ENCODE results near the gene TDRD10.

TDRD10 gene

GRCh38 chr1:154497026-154497806 is 4.8 kb upstream of the TDRD10 start:
- DNase-seq (ENCODE audit: insufficient read length): no peak
- FAIRE-seq: peak; percentile 85
- TF ChIP-seq POLR2AphosphoS5 (IDR thresholded peaks at IDR 0.05; ENCODE audit: low read depth, low read length) (no peak), TAF1 (IDR thresholded peaks at IDR 0.05; ENCODE audit: borderline replicate concordance, low read depth, low read length) (no peak), POLR2A (IDR thresholded peaks at IDR 0.05; ENCODE audit: low read depth, low read length) (no peak)

- TF ChIP-seq POLR2A (IDR thresholded peaks at IDR 0.05; ENCODE audit: low read depth, low read length) (no peak), POLR2AphosphoS5 (IDR thresholded peaks at IDR 0.05; ENCODE audit: low read depth, low read length) (no peak), TAF1 (IDR thresholded peaks at IDR 0.05; ENCODE audit: borderline replicate concordance, low read depth, low read length) (no peak)
- peak; percentile 42 for FAIRE-seq
- no peak for DNase-seq (ENCODE audit: insufficient read length)
These were observed 2.6 kb upstream of the TDRD10 start for GRCh38 chr1:154499446-154499845.

- DNase-seq (ENCODE audit: insufficient read length) (no peak), FAIRE-seq (no peak)
- TF ChIP-seq TAF1 (IDR thresholded peaks at IDR 0.05; ENCODE audit: borderline replicate concordance, low read depth, low read length) (no peak), POLR2AphosphoS5 (IDR thresholded peaks at IDR 0.05; ENCODE audit: low read depth, low read length) (no peak), POLR2A (IDR thresholded peaks at IDR 0.05; ENCODE audit: low read depth, low read length) (no peak)
These were observed 1.5 kb upstream of the TDRD10 start for GRCh38 chr1:154500533-154500932.

GRCh38 chr1:154501423-154502065 is 475 bp upstream of the TDRD10 start:
- DNase-seq (ENCODE audit: insufficient read length): no peak
- TF ChIP-seq TAF1 (IDR thresholded peaks at IDR 0.05; ENCODE audit: borderline replicate concordance, low read depth, low read length): no peak
- no peak for TF ChIP-seq POLR2AphosphoS5 (IDR thresholded peaks at IDR 0.05; ENCODE audit: low read depth, low read length)
- TF ChIP-seq POLR2A (IDR thresholded peaks at IDR 0.05; ENCODE audit: low read depth, low read length): no peak
- FAIRE-seq: no peak

GRCh38 chr1:154502744-154503115 is 711 bp downstream of the TDRD10 start:
- no peak for TF ChIP-seq POLR2A (IDR thresholded peaks at IDR 0.05; ENCODE audit: low read depth, low read length)
- TF ChIP-seq TAF1 (IDR thresholded peaks at IDR 0.05; ENCODE audit: borderline replicate concordance, low read depth, low read length): no peak
- TF ChIP-seq POLR2AphosphoS5 (IDR thresholded peaks at IDR 0.05; ENCODE audit: low read depth, low read length): no peak
- FAIRE-seq: no peak
- DNase-seq (ENCODE audit: insufficient read length): no peak

GRCh38 chr1:154503898-154504297 is 1.9 kb downstream of the TDRD10 start:
- FAIRE-seq: no peak
- DNase-seq (ENCODE audit: insufficient read length): no peak
- no peak for TF ChIP-seq POLR2AphosphoS5 (IDR thresholded peaks at IDR 0.05; ENCODE audit: low read depth, low read length)
- no peak for TF ChIP-seq TAF1 (IDR thresholded peaks at IDR 0.05; ENCODE audit: borderline replicate concordance, low read depth, low read length)

GRCh38 chr1:154512760-154513159 is 10.7 kb downstream of the TDRD10 start:
- FAIRE-seq (no peak), DNase-seq (ENCODE audit: insufficient read length) (no peak)
- TF ChIP-seq POLR2A (IDR thresholded peaks at IDR 0.05; ENCODE audit: low read depth, low read length) (no peak), TAF1 (IDR thresholded peaks at IDR 0.05; ENCODE audit: borderline replicate concordance, low read depth, low read length) (no peak), POLR2AphosphoS5 (IDR thresholded peaks at IDR 0.05; ENCODE audit: low read depth, low read length) (no peak)

GRCh38 chr1:154514066-154514553 is 12.1 kb downstream of the TDRD10 start:
- no peak for TF ChIP-seq TAF1 (IDR thresholded peaks at IDR 0.05; ENCODE audit: borderline replicate concordance, low read depth, low read length)
- no peak for TF ChIP-seq POLR2A (IDR thresholded peaks at IDR 0.05; ENCODE audit: low read depth, low read length)
- no peak for TF ChIP-seq POLR2AphosphoS5 (IDR thresholded peaks at IDR 0.05; ENCODE audit: low read depth, low read length)
- FAIRE-seq (no peak), DNase-seq (ENCODE audit: insufficient read length) (no peak)

GRCh38 chr1:154517661-154518060 is 15.6 kb downstream of the TDRD10 start:
- no peak for TF ChIP-seq TAF1 (IDR thresholded peaks at IDR 0.05; ENCODE audit: borderline replicate concordance, low read depth, low read length)
- no peak for TF ChIP-seq POLR2A (IDR thresholded peaks at IDR 0.05; ENCODE audit: low read depth, low read length)
- TF ChIP-seq POLR2AphosphoS5 (IDR thresholded peaks at IDR 0.05; ENCODE audit: low read depth, low read length): no peak
- DNase-seq (ENCODE audit: insufficient read length) (no peak), FAIRE-seq (no peak)

- no peak for TF ChIP-seq TAF1 (IDR thresholded peaks at IDR 0.05; ENCODE audit: borderline replicate concordance, low read depth, low read length)
- TF ChIP-seq POLR2AphosphoS5 (IDR thresholded peaks at IDR 0.05; ENCODE audit: low read depth, low read length): no peak
- TF ChIP-seq POLR2A (IDR thresholded peaks at IDR 0.05; ENCODE audit: low read depth, low read length): no peak
- FAIRE-seq: no peak
- DNase-seq (ENCODE audit: insufficient read length): no peak
These were observed 17.6 kb downstream of the TDRD10 start for GRCh38 chr1:154519591-154519991.

- FAIRE-seq: no peak
- no peak for DNase-seq (ENCODE audit: insufficient read length)
- TF ChIP-seq POLR2AphosphoS5 (IDR thresholded peaks at IDR 0.05; ENCODE audit: low read depth, low read length): no peak
- TF ChIP-seq TAF1 (IDR thresholded peaks at IDR 0.05; ENCODE audit: borderline replicate concordance, low read depth, low read length): no peak
- no peak for TF ChIP-seq POLR2A (IDR thresholded peaks at IDR 0.05; ENCODE audit: low read depth, low read length)
These were observed 18.3 kb downstream of the TDRD10 start for GRCh38 chr1:154520333-154520732.

- TF ChIP-seq POLR2AphosphoS5 (IDR thresholded peaks at IDR 0.05; ENCODE audit: low read depth, low read length) (no peak), POLR2A (IDR thresholded peaks at IDR 0.05; ENCODE audit: low read depth, low read length) (no peak), TAF1 (IDR thresholded peaks at IDR 0.05; ENCODE audit: borderline replicate concordance, low read depth, low read length) (no peak)
- no peak for FAIRE-seq
- DNase-seq (ENCODE audit: insufficient read length): no peak
These were observed 19.7 kb downstream of the TDRD10 start for GRCh38 chr1:154521695-154522094.
